HAP-1 (cell line): Measurements from ENCODE around the gene NOL8.

ENCODE experiments used
- DNase-seq, 2 experiments: peaks; one replicate each; pipeline ENCODE4 v3.0.0-alpha.2; 2016 to 2020; ENCODE audit warnings: low spot score in 2 of 2
- H3K27me3 ChIP-seq: fragments of 250-450 bp; sonication (Bioruptor Pico); 2 replicates; pipeline ENCODE4 v1.5.1; 2020; ENCODE audit warnings: low read depth, mild to moderate bottlenecking, moderate library complexity
- H3K36me3 ChIP-seq: fragments of 250-450 bp; sonication (Bioruptor Pico); replicated peaks from 2 replicates; pipeline ENCODE4 v1.5.1; 2020; ENCODE audit warnings: mild to moderate bottlenecking
- H3K4me1 ChIP-seq: fragments of 250-450 bp; sonication (Bioruptor Pico); 2 replicates; pipeline ENCODE4 v1.5.1; 2020; ENCODE audit warnings: mild to moderate bottlenecking
- H3K4me3 ChIP-seq: fragments of 250-450 bp; sonication (Bioruptor Pico); 2 replicates; pipeline ENCODE4 v1.5.1; 2020; ENCODE audit warnings: mild to moderate bottlenecking, moderate library complexity
- H3K9me3 ChIP-seq: fragments of 250-450 bp; sonication (Bioruptor Pico); 2 replicates; pipeline ENCODE4 v1.5.1; 2020; ENCODE audit warnings: mild to moderate bottlenecking, moderate library complexity
- in situ Hi-C: fragments of 300-500 bp; cut with MboI; formaldehyde crosslinking; loops from 3 replicates; pipeline ENCODE4 v1.14.3; 2020; ENCODE audit warnings: low sequenced_read_pairs, inconsistent platforms, mixed read lengths

The NOL8 gene

GRCh38 chr9:92328225-92328624 is 3.1 kb upstream of the NOL8 start:
- Histone ChIP-seq H3K27me3 (no peaks in the 10 kb centered on the region), H3K9me3 (no peaks in the 10 kb centered on the region), H3K4me1 (peaks cover 9% of the 10 kb centered on the region; the same call in 1 of the 2 replicates), H3K4me3 (no peak overlapping the region), H3K36me3 (peaks cover 5% of the 10 kb centered on the region)
- peak in 1 of 2 experiments; percentile 21 for DNase-seq
- in situ Hi-C loops, result loop anchor here (10.0 kb wide), 1 partner anchor 307 kb away; no protein-coding TSS in a partner anchor

- Histone ChIP-seq H3K9me3 (no peaks in the 10 kb centered on the region), H3K36me3 (peaks cover 13% of the 10 kb centered on the region), H3K27me3 (no peaks in the 10 kb centered on the region), H3K4me1 (peaks cover 9% of the 10 kb centered on the region; the same call in 1 of the 2 replicates), H3K4me3 (peak overlapping the region; percentile 74)
- DNase-seq, result no peak
- in situ Hi-C loops, result loop anchor here (10.0 kb wide), 1 partner anchor 307 kb away; no protein-coding TSS in a partner anchor
These were observed 2.2 kb upstream of the NOL8 start for GRCh38 chr9:92327283-92327850.

GRCh38 chr9:92325991-92326500 is 896 bp upstream of the NOL8 start:
- peak overlapping the region; percentile 74 for H3K4me3 ChIP-seq
- DNase-seq, result no peak
- H3K9me3 ChIP-seq, result no peaks in the 10 kb centered on the region
- peaks cover 23% of the 10 kb centered on the region for H3K36me3 ChIP-seq
- in situ Hi-C loops, result loop anchor here (10.0 kb wide), 1 partner anchor 309 kb away; no protein-coding TSS in a partner anchor
- peaks cover 9% of the 10 kb centered on the region; the same call in 1 of the 2 replicates for H3K4me1 ChIP-seq
- H3K27me3 ChIP-seq, result no peaks in the 10 kb centered on the region

- Histone ChIP-seq H3K9me3 (no peaks in the 10 kb centered on the region), H3K27me3 (no peaks in the 10 kb centered on the region)
- in situ Hi-C loops, result loop anchor here (10.0 kb wide), 1 partner anchor 310 kb away; no protein-coding TSS in a partner anchor
These were observed 271 bp downstream of the NOL8 start for GRCh38 chr9:92324889-92325268.

GRCh38 chr9:92324431-92324830 is 719 bp downstream of the NOL8 start:
- H3K36me3 ChIP-seq, result peaks cover 27% of the 10 kb centered on the region
- in situ Hi-C loops, result loop anchor here (10.0 kb wide), 1 partner anchor 310 kb away; no protein-coding TSS in a partner anchor

More at GRCh38 chr9:92324889-92325268, 271 bp downstream of the NOL8 start:
- peak in 1 of 2 experiments; percentile 20 for DNase-seq
- Histone ChIP-seq H3K4me1 (peaks cover 9% of the 10 kb centered on the region; the same call in 1 of the 2 replicates), H3K36me3 (peaks cover 27% of the 10 kb centered on the region), H3K4me3 (peak overlapping the region; percentile 74)

GRCh38 chr9:92315456-92315855 is 9.7 kb downstream of the NOL8 start:
- Histone ChIP-seq H3K9me3 (no peaks in the 10 kb centered on the region), H3K4me3 (no peak overlapping the region), H3K36me3 (peaks cover 62% of the 10 kb centered on the region), H3K27me3 (no peaks in the 10 kb centered on the region), H3K4me1 (peaks cover 4% of the 10 kb centered on the region; the same call in 1 of the 2 replicates)
- no peak for DNase-seq
- in situ Hi-C loops, result no loop called here

More at GRCh38 chr9:92324431-92324830, 719 bp downstream of the NOL8 start:
- DNase-seq, result no peak
- Histone ChIP-seq H3K4me1 (peaks cover 9% of the 10 kb centered on the region; the same call in 1 of the 2 replicates), H3K4me3 (peak overlapping the region; percentile 74), H3K27me3 (no peaks in the 10 kb centered on the region), H3K9me3 (no peaks in the 10 kb centered on the region)

GRCh38 chr9:92313624-92314012 is 11.5 kb downstream of the NOL8 start:
- no peaks in the 10 kb centered on the region for H3K9me3 ChIP-seq
- peaks cover 70% of the 10 kb centered on the region for H3K36me3 ChIP-seq
- no peak for DNase-seq
- in situ Hi-C loops, result no loop called here
- H3K4me1 ChIP-seq, result peaks cover 4% of the 10 kb centered on the region; the same call in 1 of the 2 replicates
- H3K4me3 ChIP-seq, result no peak overlapping the region
- no peaks in the 10 kb centered on the region for H3K27me3 ChIP-seq

- DNase-seq, result no peak
- H3K36me3 ChIP-seq, result peaks cover 70% of the 10 kb centered on the region
These were observed 12.1 kb downstream of the NOL8 start for GRCh38 chr9:92312887-92313623.

GRCh38 chr9:92310562-92310961 is 14.6 kb downstream of the NOL8 start:
- H3K27me3 ChIP-seq, result no peaks in the 10 kb centered on the region
- no peaks in the 10 kb centered on the region for H3K9me3 ChIP-seq
- peaks cover 73% of the 10 kb centered on the region for H3K36me3 ChIP-seq
- no peak overlapping the region for H3K4me3 ChIP-seq
- peaks cover 4% of the 10 kb centered on the region; the same call in 1 of the 2 replicates for H3K4me1 ChIP-seq
- DNase-seq, result no peak
- in situ Hi-C loops, result no loop called here

More at GRCh38 chr9:92312887-92313623, 12.1 kb downstream of the NOL8 start:
- peaks cover 4% of the 10 kb centered on the region; the same call in 1 of the 2 replicates for H3K4me1 ChIP-seq
- in situ Hi-C loops, result no loop called here
- H3K27me3 ChIP-seq, result no peaks in the 10 kb centered on the region
- H3K9me3 ChIP-seq, result no peaks in the 10 kb centered on the region
- no peak overlapping the region for H3K4me3 ChIP-seq

GRCh38 chr9:92308893-92309292 is 16.3 kb downstream of the NOL8 start:
- in situ Hi-C loops, result no loop called here
- no peak for DNase-seq

GRCh38 chr9:92300936-92301335 is 24.2 kb downstream of the NOL8 start:
- H3K9me3 ChIP-seq, result no peaks in the 10 kb centered on the region
- H3K4me1 ChIP-seq, result no peaks in the 10 kb centered on the region
- in situ Hi-C loops, result no loop called here
- no peak overlapping the region for H3K4me3 ChIP-seq
- H3K36me3 ChIP-seq, result peaks cover 84% of the 10 kb centered on the region
- no peak for DNase-seq
- no peaks in the 10 kb centered on the region for H3K27me3 ChIP-seq

More at GRCh38 chr9:92308893-92309292, 16.3 kb downstream of the NOL8 start:
- H3K4me3 ChIP-seq, result no peak overlapping the region
- no peaks in the 10 kb centered on the region for H3K9me3 ChIP-seq
- no peaks in the 10 kb centered on the region for H3K27me3 ChIP-seq
- peaks cover 88% of the 10 kb centered on the region for H3K36me3 ChIP-seq
- peaks cover 4% of the 10 kb centered on the region; the same call in 1 of the 2 replicates for H3K4me1 ChIP-seq

GRCh38 chr9:92299116-92299515 is 26.0 kb downstream of the NOL8 start:
- Histone ChIP-seq H3K36me3 (peaks cover 66% of the 10 kb centered on the region), H3K27me3 (no peaks in the 10 kb centered on the region), H3K9me3 (no peaks in the 10 kb centered on the region), H3K4me1 (peaks cover 9% of the 10 kb centered on the region), H3K4me3 (no peak overlapping the region)
- no peak for DNase-seq
- in situ Hi-C loops, result no loop called here

GRCh38 chr9:92298036-92298435 is 27.1 kb downstream of the NOL8 start:
- Histone ChIP-seq H3K4me1 (peaks cover 11% of the 10 kb centered on the region), H3K36me3 (peaks cover 60% of the 10 kb centered on the region), H3K9me3 (no peaks in the 10 kb centered on the region), H3K27me3 (no peaks in the 10 kb centered on the region), H3K4me3 (no peak overlapping the region)
- in situ Hi-C loops, result no loop called here
- no peak for DNase-seq
